ENCODE results near the gene CLINT1. TPM values are rescaled to one million over a fixed set of nuclear protein-coding genes. Genes with fewer than 3 reads are reported as not detected.

CLINT1 gene
- total RNA-seq, 1 donor, result 78.6 TPM

DNA sequence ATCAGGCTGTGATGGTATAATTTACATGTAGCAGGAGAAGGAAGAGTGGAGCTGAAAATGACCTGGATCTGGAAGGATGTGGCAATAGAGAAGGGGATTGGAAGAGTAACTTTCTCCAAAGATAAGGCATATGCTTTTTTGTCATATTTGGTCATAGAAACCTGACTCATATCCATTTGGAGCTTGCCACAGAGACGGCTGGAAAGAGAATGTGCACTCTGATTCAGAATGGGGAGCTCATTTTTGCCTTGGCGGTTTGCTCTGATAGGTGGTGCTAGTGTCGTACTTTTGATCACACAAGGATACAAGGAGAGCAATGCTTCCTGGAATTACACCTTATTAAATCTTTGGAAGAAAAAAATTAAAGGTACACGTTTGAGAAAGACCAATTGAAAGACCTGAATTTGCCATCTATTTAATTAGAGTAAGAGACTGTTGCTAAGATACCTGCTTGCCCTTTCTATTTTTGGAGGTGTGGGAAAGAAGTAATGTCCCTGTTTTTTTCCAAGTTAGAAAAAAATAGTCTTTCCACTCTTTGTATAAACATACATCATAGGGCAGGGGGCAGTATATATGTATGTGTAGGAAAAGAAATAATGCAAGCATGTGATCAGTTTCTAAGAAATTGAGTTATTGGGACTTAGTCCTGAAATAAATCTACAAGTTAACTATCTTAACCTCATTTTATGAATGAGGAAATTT, 110.0 kb downstream of the CLINT1 start:
- DNase-seq (ENCODE audit: low read depth), result peak; percentile 88
- H3K4me3 ChIP-seq (ENCODE audit: low read depth, low read length), result no peak overlapping the region
- TF ChIP-seq, protein P1, sequence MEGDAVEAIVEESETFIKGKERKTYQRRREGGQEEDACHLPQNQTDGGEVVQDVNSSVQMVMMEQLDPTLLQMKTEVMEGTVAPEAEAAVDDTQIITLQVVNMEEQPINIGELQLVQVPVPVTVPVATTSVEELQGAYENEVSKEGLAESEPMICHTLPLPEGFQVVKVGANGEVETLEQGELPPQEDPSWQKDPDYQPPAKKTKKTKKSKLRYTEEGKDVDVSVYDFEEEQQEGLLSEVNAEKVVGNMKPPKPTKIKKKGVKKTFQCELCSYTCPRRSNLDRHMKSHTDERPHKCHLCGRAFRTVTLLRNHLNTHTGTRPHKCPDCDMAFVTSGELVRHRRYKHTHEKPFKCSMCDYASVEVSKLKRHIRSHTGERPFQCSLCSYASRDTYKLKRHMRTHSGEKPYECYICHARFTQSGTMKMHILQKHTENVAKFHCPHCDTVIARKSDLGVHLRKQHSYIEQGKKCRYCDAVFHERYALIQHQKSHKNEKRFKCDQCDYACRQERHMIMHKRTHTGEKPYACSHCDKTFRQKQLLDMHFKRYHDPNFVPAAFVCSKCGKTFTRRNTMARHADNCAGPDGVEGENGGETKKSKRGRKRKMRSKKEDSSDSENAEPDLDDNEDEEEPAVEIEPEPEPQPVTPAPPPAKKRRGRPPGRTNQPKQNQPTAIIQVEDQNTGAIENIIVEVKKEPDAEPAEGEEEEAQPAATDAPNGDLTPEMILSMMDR (IDR thresholded peaks at IDR 0.05; ENCODE audit: insufficient read depth, low read length), result no peak

DNA sequence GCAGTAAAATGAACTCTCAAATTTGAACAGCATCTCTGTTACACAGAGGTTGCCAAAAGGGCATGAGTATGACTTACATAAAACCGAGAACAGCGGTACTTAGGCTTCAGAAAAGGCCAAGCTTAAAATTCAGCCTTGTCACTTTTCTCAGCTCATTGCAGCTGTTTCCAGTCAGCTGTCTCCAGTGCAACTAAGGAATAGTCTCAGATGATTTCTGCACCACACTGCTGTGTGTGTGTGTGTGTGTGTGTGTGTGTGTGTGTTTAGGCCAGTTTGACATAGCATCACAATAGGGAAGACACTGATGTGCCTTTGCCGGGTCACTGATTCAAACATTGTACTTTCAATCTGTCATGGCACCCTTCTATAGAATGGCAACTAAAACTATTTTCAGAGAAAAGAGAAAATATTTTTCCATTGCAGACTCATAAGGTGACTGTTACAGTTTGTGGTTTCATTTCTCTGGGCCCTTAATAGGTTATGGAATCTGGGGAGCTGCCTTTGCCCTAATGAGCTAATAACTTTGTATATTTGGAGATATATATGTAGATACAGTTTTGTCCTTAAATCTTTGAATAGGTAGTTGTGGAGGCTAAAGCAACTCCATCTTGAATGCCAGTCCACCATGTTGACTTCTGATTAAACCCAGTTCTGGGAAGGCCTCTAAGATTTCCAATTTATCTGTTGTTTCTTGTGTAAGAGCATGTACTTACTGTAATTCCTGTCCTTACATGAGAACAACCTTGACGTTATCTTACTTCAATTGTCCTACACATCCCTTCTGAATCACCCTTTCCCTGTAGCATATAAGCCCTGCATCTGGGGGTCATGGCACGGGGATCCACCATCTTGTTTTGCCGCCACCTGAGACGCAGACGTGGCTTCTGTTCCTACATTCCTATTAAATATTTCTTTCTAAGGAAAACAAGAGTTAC, 110.9 kb downstream of the CLINT1 start:
- TF ChIP-seq, protein P1 (IDR thresholded peaks at IDR 0.05; ENCODE audit: insufficient read depth, low read length), result no peak
- H3K4me3 ChIP-seq (ENCODE audit: low read depth, low read length), result no peak overlapping the region
- DNase-seq (ENCODE audit: low read depth), result no peak

DNA sequence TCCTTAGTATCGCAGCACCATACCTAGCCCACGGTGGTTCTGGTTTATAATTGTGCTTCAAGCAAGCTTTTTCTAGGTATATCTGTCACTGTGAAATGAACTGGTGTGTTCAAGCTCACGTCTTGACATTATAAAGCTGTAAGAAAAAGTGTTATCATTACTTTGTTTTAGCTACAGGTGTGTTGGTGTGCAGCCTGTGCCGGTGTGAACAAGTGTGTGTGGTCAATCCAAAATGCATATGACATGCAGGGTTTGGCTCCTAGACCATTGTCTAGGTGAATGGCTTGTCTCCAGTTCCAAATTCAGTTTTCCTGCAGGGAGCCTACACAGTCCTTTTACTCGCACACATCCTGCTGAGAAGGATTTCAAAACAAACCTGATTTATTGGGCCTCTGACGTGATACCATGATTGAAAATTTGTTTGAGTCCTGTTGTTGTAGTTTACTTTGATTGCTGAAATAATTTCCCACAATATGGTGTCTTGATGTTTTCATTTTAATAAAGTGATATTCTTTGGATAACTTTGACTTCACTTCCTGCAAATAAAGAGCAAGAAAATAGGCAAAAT, 111.7 kb downstream of the CLINT1 start:
- TF ChIP-seq, protein P1 (IDR thresholded peaks at IDR 0.05; ENCODE audit: insufficient read depth, low read length), result no peak

DNA sequence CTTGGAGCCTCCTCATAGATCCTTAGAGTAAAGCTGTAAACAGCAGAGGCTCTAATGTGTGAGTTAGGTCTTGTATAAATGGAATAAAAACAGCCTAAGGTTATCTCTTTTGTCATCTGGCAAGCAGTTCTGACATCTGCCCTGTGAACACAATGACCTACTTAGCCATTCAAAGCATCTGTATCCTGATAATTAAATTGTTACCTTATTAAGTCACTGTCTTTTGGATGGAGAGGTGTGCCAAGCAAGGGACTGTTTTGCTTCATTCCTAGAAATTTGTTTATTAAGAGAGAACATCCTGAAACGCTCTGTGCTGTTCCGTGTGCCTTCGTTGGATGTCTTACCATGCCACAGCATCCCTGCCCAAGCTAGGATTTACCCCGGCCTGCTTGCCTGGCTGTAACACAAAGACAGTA, 113.9 kb downstream of the CLINT1 start:
- H3K4me3 ChIP-seq (ENCODE audit: low read depth, low read length), result peak overlapping the region; percentile 86
- no peak for DNase-seq (ENCODE audit: low read depth)
- TF ChIP-seq, protein P1 (IDR thresholded peaks at IDR 0.05; ENCODE audit: insufficient read depth, low read length), result no peak

More for the DNA sequence above, 111.7 kb downstream of the CLINT1 start:
- no peak for DNase-seq (ENCODE audit: low read depth)
- H3K4me3 ChIP-seq (ENCODE audit: low read depth, low read length), result no peak overlapping the region

DNA sequence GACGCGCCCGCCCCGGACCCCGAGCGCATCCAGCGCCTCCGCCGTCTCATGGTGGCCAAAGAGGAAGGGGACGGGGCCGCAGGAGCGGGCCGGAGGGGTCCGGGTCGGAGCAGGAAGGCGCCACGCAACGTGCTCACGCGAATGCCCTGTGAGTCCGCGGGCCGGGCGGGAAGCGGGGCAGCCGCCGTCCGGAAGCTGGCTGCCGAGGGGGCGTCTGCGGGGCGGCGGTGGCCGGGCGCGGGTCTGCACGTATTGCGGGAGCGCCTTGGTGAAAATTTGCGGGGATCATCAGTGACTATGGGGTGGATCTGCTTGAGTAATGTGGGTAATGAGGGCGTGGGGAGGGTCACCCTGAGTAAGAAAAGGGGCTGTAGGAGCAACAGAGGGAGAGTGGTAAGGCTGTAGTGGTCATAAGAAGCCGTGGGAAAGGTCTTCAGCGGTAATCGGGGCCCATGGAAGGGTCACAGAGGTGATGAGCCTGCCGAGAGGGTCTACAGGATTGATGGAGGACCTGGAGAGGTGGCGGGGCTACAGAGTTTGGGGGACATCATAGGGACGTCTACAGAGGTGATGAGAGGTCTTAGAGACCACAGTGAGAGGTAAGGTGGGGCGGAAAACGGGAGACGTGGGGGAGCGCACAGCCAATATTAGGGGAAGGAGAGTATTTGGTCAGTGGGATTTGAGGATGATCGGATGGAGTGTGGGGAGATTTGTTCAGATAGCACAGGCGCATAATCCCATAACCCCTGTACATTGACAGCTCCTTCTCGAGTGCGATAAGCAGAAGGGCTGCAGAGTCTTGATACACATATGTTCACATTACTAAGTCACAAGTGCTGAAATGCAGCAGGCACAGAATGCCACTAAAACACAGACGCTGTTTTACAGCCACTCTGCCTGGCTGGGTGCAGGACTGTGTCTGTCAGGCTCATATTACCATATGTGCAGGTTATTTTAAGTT, 114.6 kb downstream of the CLINT1 start:
- TF ChIP-seq, protein P1 (IDR thresholded peaks at IDR 0.05; ENCODE audit: insufficient read depth, low read length), result no peak
- H3K4me3 ChIP-seq (ENCODE audit: low read depth, low read length), result peak overlapping the region; percentile 86
- no peak for DNase-seq (ENCODE audit: low read depth)
